A549 (cell line): Measurements from ENCODE around the gene ATP9A. TPM values are rescaled to one million over a fixed set of nuclear protein-coding genes. Genes with fewer than 3 reads are reported as not detected.

ENCODE experiments used
- ATAC-seq, 2 experiments: fragments of 200-7000 bp in 1 of 2; fragments of >200 bp in 1 of 2; cut with Nextera tagmentation in 1 of 2; cut with Tn5 transposase in 1 of 2; 3 replicates each; pipeline versions ENCODE4 v1.8.0 to v1.9.1; 2018 to 2020; ENCODE audit warnings: mild to moderate bottlenecking in 1 of 2, moderate library complexity in 1 of 2
- CTCF ChIA-PET: fragments of 300-600 bp; sonication (Branson Sonifier 250); formaldehyde crosslinking; extraction: SDS; loops from one replicate; lab custom pipeline; 2021; ENCODE audit warnings: antibody characterized with exemption, inconsistent platforms; lab: Yijun Ruan, JAX
- POLR2A ChIA-PET: fragments of 350-600 bp; formaldehyde crosslinking; extraction: SDS; loops from one replicate; lab custom pipeline; 2021; ENCODE audit warnings: antibody characterized with exemption, inconsistent platforms; lab: Yijun Ruan, JAX
- DNase-seq, 2 experiments: peaks; one replicate each; pipeline versions ENCODE4 v3.0.0 to v3.0.0-alpha.2; 2011 to 2016; ENCODE audit warnings: low read depth in 1 of 2, low spot score in 1 of 2
- FAIRE-seq: peaks from 2 replicates; lab custom pipeline; 2011; peaks lifted over from hg19 to GRCh38; lab: Jason Lieb, UNC
- H3K27ac ChIP-seq, 2 experiments: fragments of >200 bp; sonication (Bioruptor Twin); formaldehyde crosslinking; 3 replicates each; pipeline ENCODE4 v1.5.1; 2016 to 2017
- H3K4me1 ChIP-seq: fragments of >200 bp; sonication (Bioruptor Twin); formaldehyde crosslinking; 3 replicates; pipeline ENCODE4 v1.6.1; 2016
- H3K4me2 ChIP-seq: fragments of >200 bp; sonication (Bioruptor Twin); formaldehyde crosslinking; 3 replicates; pipeline ENCODE4 v1.6.1; 2016
- H3K4me3 ChIP-seq: fragments of >200 bp; sonication (Bioruptor Twin); formaldehyde crosslinking; 3 replicates; pipeline ENCODE4 v1.5.1; 2016
- H3K9me3 ChIP-seq: fragments of >200 bp; sonication (Bioruptor Twin); formaldehyde crosslinking; 3 replicates; pipeline ENCODE4 v1.6.1; 2016
- CBX8 ChIP-seq: fragments of 200-600 bp; sonication (generic); IDR thresholded peaks from 2 replicates; pipeline ENCODE4 v1.6.1; 2016
- CEBPB ChIP-seq, 2 experiments: fragments of >200 bp in 1 of 2; sonication (Bioruptor Twin) in 1 of 2; formaldehyde crosslinking in 1 of 2; IDR thresholded peaks; 2 replicates each; pipeline ENCODE4 v1.6.1; 2012 to 2016
- FOSB ChIP-seq: fragments of 250-450 bp; sonication (Bioruptor Pico); IDR thresholded peaks from 2 replicates; pipeline ENCODE4 v1.5.0; 2020; ENCODE audit warnings: mild to moderate bottlenecking, moderate library complexity
- FOSL2 ChIP-seq, 2 experiments: fragments of 450-650 bp in 1 of 2; fragments of >200 bp in 1 of 2; sonication (Bioruptor Twin) in 1 of 2; formaldehyde crosslinking; IDR thresholded peaks; 2 replicates each; pipeline versions ENCODE4 v1.5.0 to v1.6.1; 2016 to 2020; ENCODE audit warnings: mild to moderate bottlenecking in 1 of 2, moderate library complexity in 1 of 2
- HOXA7 ChIP-seq: fragments of 250-450 bp; sonication (Bioruptor Pico); IDR thresholded peaks from 2 replicates; pipeline ENCODE4 v1.5.0; 2020; ENCODE audit warnings: mild to moderate bottlenecking, moderate library complexity
- HOXB13 ChIP-seq: fragments of 250-450 bp; sonication (Bioruptor Pico); IDR thresholded peaks from 2 replicates; pipeline ENCODE4 v1.5.0; 2020; ENCODE audit warnings: low read depth, mild to moderate bottlenecking, moderate library complexity
- HOXB5 ChIP-seq: fragments of 250-450 bp; sonication (Bioruptor Pico); IDR thresholded peaks from 2 replicates; pipeline ENCODE4 v1.5.0; 2020; ENCODE audit warnings: mild to moderate bottlenecking, moderate library complexity
- JUN ChIP-seq, 2 experiments: fragments of >200 bp; sonication (Bioruptor Twin); formaldehyde crosslinking; IDR thresholded peaks; 2 replicates in 1 of 2; 3 replicates in 1 of 2; pipeline ENCODE4 v1.6.1; 2016 to 2017
- MAFK ChIP-seq: fragments of 450-650 bp; IDR thresholded peaks from 2 replicates; pipeline ENCODE4 v1.6.1; 2014; ENCODE audit not compliant: partially characterized antibody
- NPAS2 ChIP-seq: fragments of 250-450 bp; sonication (Bioruptor Pico); IDR thresholded peaks from 2 replicates; pipeline ENCODE4 v1.8.0; 2022; ENCODE audit warnings: mild to moderate bottlenecking, moderate library complexity, borderline replicate concordance
- PHF8 ChIP-seq: fragments of 200-600 bp; sonication (generic); IDR thresholded peaks from 2 replicates; pipeline ENCODE4 v1.6.1; 2016; ENCODE audit warnings: low read depth, mild to moderate bottlenecking, antibody characterized with exemption, moderate library complexity, borderline replicate concordance
- RFX5 ChIP-seq: fragments of 450-650 bp; IDR thresholded peaks from 2 replicates; pipeline ENCODE4 v1.7.1; 2014; ENCODE audit warnings: antibody characterized with exemption, mild to moderate bottlenecking, moderate library complexity
- RNF2 ChIP-seq: fragments of 200-600 bp; sonication (generic); IDR thresholded peaks from 2 replicates; pipeline ENCODE4 v1.6.1; 2016; ENCODE audit warnings: low read depth, mild to moderate bottlenecking, antibody characterized with exemption, moderate library complexity, borderline replicate concordance
- SMC3 ChIP-seq: fragments of >200 bp; sonication (Bioruptor Twin); formaldehyde crosslinking; IDR thresholded peaks from 3 replicates; pipeline ENCODE4 v1.6.1; 2018; ENCODE audit warnings: inconsistent platforms
- WGBS: methylation state at CpG from one replicate; pipeline ENCODE4 v1.1.6; 2017; ENCODE audit errors: missing lambda C conversion rate; 5-methylcytosine and 5-hydroxymethylcytosine counted together
- polyA plus RNA-seq, 4 experiments: library from polyadenylated mRNA; depleted of rRNA in 3 of 4; stranded (reverse); fragments of >200 nt; fragmentation: RNase III in 1 of 4; extraction: RNeasy Plus Mini Kit Qiagen cat#74134 plus additional on column Dnase treatment in 1 of 4; gene quantifications; 2 replicates in 3 of 4; 3 replicates in 1 of 4; pipeline ENCODE4 v1.2.3, GENCODE V29; 2011 to 2017
- TF ChIP-seq, protein P1 (sequence below): fragments of 250-450 bp; sonication (Bioruptor Pico); IDR thresholded peaks from 2 replicates; pipeline ENCODE4 v1.5.0; 2021; ENCODE audit warnings: mild to moderate bottlenecking, moderate library complexity, borderline replicate concordance
- TF ChIP-seq, protein P2 (sequence below): IDR thresholded peaks from 2 replicates; pipeline ENCODE4 v1.6.1; 2012
- TF ChIP-seq, protein P3 (sequence below): fragments of >200 bp; sonication (Bioruptor Twin); formaldehyde crosslinking; IDR thresholded peaks from 3 replicates; pipeline ENCODE4 v1.5.1; 2016
- TF ChIP-seq, protein P4 (sequence below): fragments of 450-650 bp; IDR thresholded peaks from 2 replicates; pipeline ENCODE4 v1.6.1; 2014; ENCODE audit warnings: antibody characterized with exemption
- TF ChIP-seq, protein P5 (sequence below): fragments of >200 bp; sonication (Bioruptor Twin); formaldehyde crosslinking; IDR thresholded peaks from 3 replicates; pipeline ENCODE4 v1.6.1; 2016

The ATP9A gene
- polyA plus RNA-seq, 2 of the 4 experiments (the other 2 are of a cell fraction) = 9.9 to 23.6 TPM

DNA sequence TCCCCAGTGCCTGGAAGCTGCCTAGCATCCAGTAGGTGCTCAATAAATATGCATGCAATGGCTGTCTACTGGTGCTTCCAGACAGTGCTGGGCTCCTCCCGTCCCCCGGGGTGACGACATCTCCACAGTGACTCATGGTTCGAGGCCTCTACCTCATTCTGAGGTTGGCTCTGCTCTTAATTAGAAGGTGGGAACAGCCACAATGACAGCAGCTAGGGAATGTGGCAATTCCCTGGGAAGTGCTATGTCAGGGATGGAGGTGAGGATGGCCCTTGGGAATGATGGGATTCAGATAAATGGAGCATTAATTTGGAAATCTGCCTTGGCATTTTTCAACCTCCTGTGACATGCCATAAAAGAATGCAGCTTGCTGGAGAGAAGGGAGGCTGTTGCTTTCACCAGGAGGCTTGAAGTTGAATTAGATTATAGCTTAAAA lies 182.2 kb downstream of the ATP9A start:
- peaks cover 7% of the 10 kb centered on the region; the same call in 1 of the 3 replicates for H3K4me1 ChIP-seq
- peak overlapping the region; percentile 31; the same call in 1 of the 3 replicates for H3K4me2 ChIP-seq
- TF ChIP-seq RNF2 (no peak), RFX5 (no peak), CEBPB (IDR thresholded peaks at IDR 0.05) (peak in 1 of 2 experiments; percentile 31; a peak in 1 of 4 replicates), CBX8 (no peak), HOXB5 (no peak), FOSL2 (IDR thresholded peaks at IDR 0.05) (no peak), FOSL2 (CRISPR knock-in tag; IDR thresholded peaks at IDR 0.05) (peak; percentile 38), PHF8 (no peak), HOXB13 (no peak), SMC3 (no peak), NPAS2 (CRISPR knock-in tag) (no peak)
- TF ChIP-seq, protein P1, sequence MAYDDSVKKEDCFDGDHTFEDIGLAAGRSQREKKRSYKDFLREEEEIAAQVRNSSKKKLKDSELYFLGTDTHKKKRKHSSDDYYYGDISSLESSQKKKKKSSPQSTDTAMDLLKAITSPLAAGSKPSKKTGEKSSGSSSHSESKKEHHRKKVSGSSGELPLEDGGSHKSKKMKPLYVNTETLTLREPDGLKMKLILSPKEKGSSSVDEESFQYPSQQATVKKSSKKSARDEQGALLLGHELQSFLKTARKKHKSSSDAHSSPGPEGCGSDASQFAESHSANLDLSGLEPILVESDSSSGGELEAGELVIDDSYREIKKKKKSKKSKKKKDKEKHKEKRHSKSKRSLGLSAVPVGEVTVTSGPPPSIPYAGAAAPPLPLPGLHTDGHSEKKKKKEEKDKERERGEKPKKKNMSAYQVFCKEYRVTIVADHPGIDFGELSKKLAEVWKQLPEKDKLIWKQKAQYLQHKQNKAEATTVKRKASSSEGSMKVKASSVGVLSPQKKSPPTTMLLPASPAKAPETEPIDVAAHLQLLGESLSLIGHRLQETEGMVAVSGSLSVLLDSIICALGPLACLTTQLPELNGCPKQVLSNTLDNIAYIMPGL (CRISPR knock-in tag) = no peak
- TF ChIP-seq, protein P2, sequence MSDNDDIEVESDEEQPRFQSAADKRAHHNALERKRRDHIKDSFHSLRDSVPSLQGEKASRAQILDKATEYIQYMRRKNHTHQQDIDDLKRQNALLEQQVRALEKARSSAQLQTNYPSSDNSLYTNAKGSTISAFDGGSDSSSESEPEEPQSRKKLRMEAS = no peak
- TF ChIP-seq, protein P3, sequence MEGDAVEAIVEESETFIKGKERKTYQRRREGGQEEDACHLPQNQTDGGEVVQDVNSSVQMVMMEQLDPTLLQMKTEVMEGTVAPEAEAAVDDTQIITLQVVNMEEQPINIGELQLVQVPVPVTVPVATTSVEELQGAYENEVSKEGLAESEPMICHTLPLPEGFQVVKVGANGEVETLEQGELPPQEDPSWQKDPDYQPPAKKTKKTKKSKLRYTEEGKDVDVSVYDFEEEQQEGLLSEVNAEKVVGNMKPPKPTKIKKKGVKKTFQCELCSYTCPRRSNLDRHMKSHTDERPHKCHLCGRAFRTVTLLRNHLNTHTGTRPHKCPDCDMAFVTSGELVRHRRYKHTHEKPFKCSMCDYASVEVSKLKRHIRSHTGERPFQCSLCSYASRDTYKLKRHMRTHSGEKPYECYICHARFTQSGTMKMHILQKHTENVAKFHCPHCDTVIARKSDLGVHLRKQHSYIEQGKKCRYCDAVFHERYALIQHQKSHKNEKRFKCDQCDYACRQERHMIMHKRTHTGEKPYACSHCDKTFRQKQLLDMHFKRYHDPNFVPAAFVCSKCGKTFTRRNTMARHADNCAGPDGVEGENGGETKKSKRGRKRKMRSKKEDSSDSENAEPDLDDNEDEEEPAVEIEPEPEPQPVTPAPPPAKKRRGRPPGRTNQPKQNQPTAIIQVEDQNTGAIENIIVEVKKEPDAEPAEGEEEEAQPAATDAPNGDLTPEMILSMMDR = no peak
- ATAC-seq (peak; percentile 78 to 81), DNase-seq (peak; percentile 35 to 47), FAIRE-seq (no peak)
- ChIA-PET POLR2A (no interaction called here), CTCF (interaction anchor here (0.7 to 5.7 kb wide), 6 partner anchors 10 to 599 kb away, joined by 3 to 43 read pairs (median 4); no protein-coding TSS in a partner anchor)
- no peak overlapping the region for H3K4me3 ChIP-seq
- no peaks in the 10 kb centered on the region for H3K9me3 ChIP-seq
- 20% methylated on average over 4 of the region's 4 CpGs for WGBS
- peak overlapping the region in 1 of 2 experiments; percentile 45; a peak in 3 of 6 replicates for H3K27ac ChIP-seq

DNA sequence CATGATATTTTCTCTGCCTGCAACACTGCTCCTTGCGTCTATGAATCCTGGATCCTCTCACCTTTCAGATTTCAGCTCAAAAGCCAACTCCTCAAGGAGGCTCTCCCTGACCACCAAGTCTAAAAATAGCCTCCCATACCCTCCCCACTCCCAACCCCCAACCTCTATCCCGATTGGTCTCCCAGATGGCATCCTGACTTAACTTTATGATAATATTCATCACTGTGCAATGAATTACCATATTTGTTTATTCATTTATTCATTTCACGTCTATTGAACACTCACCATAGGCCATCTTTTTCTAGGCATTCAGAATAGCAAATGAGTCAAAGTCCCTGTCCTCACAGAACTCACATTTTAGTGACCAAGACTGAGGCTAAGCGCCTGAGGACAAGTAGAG lies 183.0 kb downstream of the ATP9A start:
- DNase-seq = no peak
- 80% methylated on average over 4 of the region's 4 CpGs for WGBS
- Histone ChIP-seq H3K27ac (peak overlapping the region in 1 of 2 experiments; percentile 19; a peak in 1 of 6 replicates), H3K4me1 (peaks cover 7% of the 10 kb centered on the region; the same call in 1 of the 3 replicates), H3K4me3 (no peak overlapping the region), H3K4me2 (no peak overlapping the region), H3K9me3 (no peaks in the 10 kb centered on the region)
- POLR2A ChIA-PET = no interaction called here
- no peak for FAIRE-seq
- no peak for ATAC-seq
- TF ChIP-seq, protein P1 (CRISPR knock-in tag) = no peak
- no peak for TF ChIP-seq MAFK
- TF ChIP-seq CEBPB (IDR thresholded peaks at IDR 0.05) = no peak
- TF ChIP-seq JUN (IDR thresholded peaks at IDR 0.05) = no peak
- TF ChIP-seq, protein P4, sequence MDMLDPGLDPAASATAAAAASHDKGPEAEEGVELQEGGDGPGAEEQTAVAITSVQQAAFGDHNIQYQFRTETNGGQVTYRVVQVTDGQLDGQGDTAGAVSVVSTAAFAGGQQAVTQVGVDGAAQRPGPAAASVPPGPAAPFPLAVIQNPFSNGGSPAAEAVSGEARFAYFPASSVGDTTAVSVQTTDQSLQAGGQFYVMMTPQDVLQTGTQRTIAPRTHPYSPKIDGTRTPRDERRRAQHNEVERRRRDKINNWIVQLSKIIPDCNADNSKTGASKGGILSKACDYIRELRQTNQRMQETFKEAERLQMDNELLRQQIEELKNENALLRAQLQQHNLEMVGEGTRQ = no peak
- no peak for TF ChIP-seq FOSB (CRISPR knock-in tag)
- TF ChIP-seq, protein P5, sequence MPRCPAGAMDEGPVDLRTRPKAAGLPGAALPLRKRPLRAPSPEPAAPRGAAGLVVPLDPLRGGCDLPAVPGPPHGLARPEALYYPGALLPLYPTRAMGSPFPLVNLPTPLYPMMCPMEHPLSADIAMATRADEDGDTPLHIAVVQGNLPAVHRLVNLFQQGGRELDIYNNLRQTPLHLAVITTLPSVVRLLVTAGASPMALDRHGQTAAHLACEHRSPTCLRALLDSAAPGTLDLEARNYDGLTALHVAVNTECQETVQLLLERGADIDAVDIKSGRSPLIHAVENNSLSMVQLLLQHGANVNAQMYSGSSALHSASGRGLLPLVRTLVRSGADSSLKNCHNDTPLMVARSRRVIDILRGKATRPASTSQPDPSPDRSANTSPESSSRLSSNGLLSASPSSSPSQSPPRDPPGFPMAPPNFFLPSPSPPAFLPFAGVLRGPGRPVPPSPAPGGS = no peak
- TF ChIP-seq HOXA7 (CRISPR knock-in tag) = no peak
- no peak for TF ChIP-seq CBX8
- CTCF ChIA-PET = interaction anchor here (0.7 to 5.7 kb wide), 3 partner anchors 10 to 598 kb away, joined by 3 to 43 read pairs (median 11); no protein-coding TSS in a partner anchor
